HG03571 (cell line): ENCODE results near the gene RFNG.

Source experiments
- ATAC-seq: cut with Tn5 transposase; IDR thresholded peaks from one replicate; pipeline ENCODE4 v1.9.1; 2021; ENCODE audit not compliant: unreplicated experiment

Gene RFNG

GRCh38 chr17:82059272-82060000 lies 7.8 kb upstream of the RFNG start:
- no peak for ATAC-seq

- ATAC-seq = no peak
These were observed 7.2 kb upstream of the RFNG start for GRCh38 chr17:82058855-82059249.

- no peak for ATAC-seq
These were observed 6.7 kb upstream of the RFNG start for GRCh38 chr17:82058230-82058854.

GRCh38 chr17:82056729-82057621 lies 5.4 kb upstream of the RFNG start:
- no peak for ATAC-seq

- ATAC-seq = no peak
These were observed 4.5 kb upstream of the RFNG start for GRCh38 chr17:82055965-82056728.

- no peak for ATAC-seq
These were observed 3.7 kb upstream of the RFNG start for GRCh38 chr17:82055023-82055964.

GRCh38 chr17:82054351-82055022 lies 2.9 kb upstream of the RFNG start:
- ATAC-seq = no peak

- no peak for ATAC-seq
These were observed 2.1 kb upstream of the RFNG start for GRCh38 chr17:82053556-82054263.

GRCh38 chr17:82053130-82053529 lies 1.5 kb upstream of the RFNG start:
- no peak for ATAC-seq

GRCh38 chr17:82052638-82053059 lies 1.0 kb upstream of the RFNG start:
- ATAC-seq = no peak

GRCh38 chr17:82050761-82051641 lies 610 bp downstream of the RFNG start:
- no peak for ATAC-seq

GRCh38 chr17:82050152-82050760 lies 1.4 kb downstream of the RFNG start:
- ATAC-seq = no peak

GRCh38 chr17:82049521-82049971 lies 2.1 kb downstream of the RFNG start:
- ATAC-seq = no peak

GRCh38 chr17:82049106-82049505 lies 2.5 kb downstream of the RFNG start:
- no peak for ATAC-seq

- ATAC-seq = no peak
These were observed 3.0 kb downstream of the RFNG start for GRCh38 chr17:82048571-82048971.

- no peak for ATAC-seq
These were observed 3.6 kb downstream of the RFNG start for GRCh38 chr17:82047914-82048570.

- no peak for ATAC-seq
These were observed 4.2 kb downstream of the RFNG start for GRCh38 chr17:82047379-82047778.
